CD4-positive, alpha-beta T cell treated with Interleukin-12 subunit alpha and Interleukin-12 subunit beta, for 1 hour (primary cell): ENCODE data around the gene ANGEL2.
"Not testable (repeated sequence)": the region's sequence is repeated elsewhere in the genome, so short reads cannot be mapped to it uniquely, and the experiment has no call there.

ENCODE experiments used
- DNase-seq: peaks from one replicate; pipeline ENCODE4 v3.0.0-alpha.2; 2020

Gene ANGEL2

DNA sequence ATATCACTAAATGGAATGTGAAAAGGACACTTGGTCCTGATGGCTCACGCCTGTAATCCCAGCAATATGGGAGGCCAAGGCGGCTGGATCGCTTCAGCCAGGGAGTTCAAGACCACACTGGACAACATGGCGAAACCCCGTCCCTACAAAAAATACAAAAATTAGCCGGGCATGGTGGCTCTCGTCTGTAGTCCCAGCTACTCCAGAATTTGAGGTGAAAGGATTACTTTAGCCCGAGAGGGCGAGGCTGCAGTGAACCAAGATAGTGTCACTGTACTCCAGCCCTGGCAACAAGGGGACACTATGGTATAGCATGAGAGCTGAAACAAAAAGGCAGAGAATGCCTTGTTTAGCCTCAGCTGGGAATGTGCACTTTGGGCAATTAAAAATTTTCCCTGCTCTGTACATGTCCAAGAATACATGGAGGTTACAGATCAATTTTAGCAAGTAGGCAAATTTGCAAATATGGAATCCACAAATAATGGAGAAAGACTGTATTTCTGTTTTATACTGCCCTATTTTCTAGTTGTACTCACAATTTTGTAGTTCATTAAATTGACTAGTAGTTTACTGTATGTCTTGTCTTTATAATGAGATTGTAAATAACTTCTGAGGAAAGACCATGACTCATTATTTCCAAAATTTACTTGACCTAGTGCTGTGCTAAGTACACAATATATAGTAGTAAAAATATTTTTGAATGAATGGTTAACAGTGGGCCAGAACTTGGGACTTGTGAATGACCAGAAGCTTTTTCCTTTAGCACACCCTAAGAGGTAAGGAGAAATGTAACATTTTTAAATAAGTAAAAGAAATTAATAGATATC, 2.0 kb upstream of the ANGEL2 start:
- no peak for DNase-seq

DNA sequence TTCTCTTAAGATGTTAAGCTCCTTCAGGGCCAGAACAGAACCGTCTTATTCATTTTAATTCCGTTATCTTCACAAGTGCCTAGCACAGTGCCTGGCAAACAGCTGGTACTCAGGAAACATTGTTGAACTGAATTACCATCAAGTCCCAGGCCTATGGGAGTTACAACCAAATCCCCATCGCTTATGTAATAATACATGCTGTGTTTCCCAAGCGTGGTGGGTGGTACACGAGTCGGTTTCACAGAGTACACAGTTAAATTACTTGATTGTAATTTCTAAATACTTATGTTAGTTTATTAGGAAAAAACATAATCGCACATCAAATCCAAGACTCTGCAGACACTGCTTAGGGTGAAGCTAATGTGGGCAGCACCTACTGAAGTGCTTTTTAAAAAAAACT, 1.0 kb downstream of the ANGEL2 start:
- no peak for DNase-seq

DNA sequence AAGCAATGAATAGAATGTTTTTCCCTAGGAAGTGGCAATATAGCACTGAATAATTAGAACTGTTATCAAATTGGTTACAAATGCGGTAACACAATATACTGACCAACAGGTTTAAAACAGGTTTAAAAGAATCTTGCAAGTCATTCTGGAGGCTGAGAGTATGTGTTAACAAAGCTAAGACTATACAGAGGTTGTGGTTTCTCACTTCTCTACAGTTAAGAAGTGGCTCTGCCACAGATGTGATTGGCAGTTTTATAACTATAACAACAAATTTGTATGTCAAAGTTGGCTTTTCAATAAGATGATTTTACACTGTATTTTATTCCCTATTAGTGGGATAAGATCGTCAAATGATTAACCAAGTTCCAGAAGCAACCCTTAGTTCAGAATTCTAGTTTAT, 7.1 kb downstream of the ANGEL2 start:
- no peak for DNase-seq

DNA sequence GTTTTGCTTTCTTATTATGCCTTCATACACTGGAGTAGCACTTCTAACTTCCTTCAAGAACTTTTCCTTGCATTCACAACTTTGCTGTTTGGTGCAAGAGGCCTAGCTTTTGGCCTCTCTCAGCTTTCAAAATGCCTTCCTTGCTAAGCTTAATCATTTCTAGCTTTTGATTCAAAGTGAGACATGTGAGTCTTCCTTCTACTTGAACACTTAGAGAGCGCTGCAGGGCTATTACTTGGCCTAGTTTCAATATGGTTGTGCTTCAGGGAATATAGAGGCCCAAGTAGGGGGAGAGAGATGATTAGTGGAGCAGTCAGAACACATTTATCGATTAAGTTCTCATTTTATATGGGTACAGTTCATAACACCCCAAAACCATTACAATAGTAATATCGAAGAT, 12.4 kb downstream of the ANGEL2 start:
- DNase-seq, result no peak

DNA sequence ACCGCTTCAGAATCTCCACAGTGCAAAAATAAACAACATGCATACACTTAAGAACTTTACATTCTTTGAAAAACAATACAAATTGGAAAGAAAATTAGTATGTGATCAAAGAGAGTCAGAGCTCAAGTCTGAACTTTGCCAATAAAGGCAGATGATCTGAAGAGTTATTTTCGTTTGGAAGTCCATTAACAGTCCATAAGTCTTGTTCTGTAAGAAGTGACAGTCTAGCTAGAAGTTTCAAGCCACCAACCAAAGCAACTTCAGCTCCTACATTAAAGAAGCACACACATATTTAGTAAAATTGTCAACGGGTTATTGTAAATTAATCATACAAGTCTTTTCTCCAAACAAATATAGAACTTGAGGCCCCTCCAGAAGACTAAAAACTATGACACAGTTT, 20.7 kb downstream of the ANGEL2 start:
- no peak for DNase-seq

DNA sequence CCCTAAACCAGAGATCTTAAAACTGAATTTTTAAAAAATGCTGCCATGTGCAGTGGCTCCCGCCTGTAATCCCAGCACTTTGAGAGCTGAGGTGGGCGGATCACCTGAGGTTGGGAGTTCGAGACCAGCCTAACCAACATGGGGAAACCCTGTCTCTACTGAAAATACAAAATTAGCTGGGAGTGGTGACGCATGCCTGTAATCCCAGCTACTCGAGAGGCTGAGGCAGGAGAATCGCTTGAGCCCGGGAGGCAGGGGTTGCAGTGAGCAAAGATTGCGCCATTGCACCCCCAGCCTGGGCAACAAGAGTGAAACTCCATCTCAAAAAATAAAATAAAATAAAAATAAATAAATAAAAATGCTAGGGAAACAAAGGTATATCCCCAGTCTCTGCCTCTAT, 21.7 kb downstream of the ANGEL2 start:
- not testable (repeated sequence) for DNase-seq

DNA sequence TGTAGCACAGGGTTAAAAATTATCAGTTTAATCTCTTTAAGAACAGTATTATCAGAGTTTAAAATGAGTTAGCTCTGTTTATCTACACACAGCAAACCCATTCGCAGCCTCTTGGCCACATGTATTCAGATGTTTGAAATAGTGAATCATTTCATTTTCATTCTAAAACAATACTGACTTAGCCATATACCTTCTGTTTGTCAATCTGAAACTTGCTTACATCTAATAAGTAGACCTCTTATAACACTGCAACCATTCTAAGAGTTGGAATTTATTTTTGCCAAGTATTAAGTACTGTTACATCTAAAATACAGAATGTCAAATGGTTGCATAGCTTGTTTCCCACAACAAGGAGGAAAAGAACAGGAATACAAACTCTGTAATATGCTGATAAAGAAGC, 25.4 kb downstream of the ANGEL2 start:
- DNase-seq, result no peak

DNA sequence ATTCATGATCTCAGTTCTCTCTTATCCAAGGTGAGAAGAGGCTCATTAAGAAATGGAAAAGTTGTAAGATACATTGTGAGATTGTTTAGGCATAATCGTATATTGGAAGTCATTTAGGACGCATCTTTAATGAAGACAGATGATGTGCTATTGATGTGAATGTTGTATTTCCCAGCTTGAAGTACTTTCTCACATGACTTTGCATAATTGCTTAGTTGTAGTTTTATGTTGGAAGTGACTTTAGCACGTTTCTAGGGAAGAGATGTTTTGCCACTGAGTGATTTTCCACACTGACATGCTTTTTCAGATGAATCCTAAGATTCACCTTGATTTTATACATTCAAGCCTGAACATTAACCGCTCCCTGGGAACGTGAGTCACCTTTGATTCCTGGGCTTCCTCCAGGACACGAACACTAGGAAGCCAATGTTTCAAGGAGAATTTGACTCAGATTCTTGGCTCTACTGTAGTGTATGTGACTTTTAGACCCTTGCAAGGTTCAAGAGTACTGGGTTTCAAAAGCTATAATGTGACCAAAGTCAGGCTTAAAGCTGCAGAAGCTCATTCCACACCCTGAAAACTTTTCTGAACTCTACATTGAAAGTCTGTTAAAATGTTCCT, 27.9 kb downstream of the ANGEL2 start:
- no peak for DNase-seq

DNA sequence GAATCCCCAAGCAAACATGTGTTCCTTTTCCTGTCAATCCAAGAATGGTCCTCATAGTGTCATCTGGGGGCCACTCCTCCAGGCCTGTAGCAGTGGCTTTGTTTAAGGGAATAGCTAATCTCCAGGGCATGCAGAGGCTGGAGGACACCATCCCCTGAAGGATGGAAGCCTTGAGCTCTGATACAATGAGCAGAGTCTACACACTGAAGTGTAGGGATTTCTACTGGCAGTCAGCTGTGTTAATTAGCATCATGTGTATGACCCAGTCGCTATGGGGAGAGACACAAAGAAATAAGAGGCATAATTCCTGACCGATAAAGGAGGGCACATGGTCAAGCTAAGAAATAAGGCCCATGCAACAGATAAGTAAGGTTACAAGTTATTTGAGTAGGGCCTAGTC, 29.1 kb downstream of the ANGEL2 start:
- no peak for DNase-seq

DNA sequence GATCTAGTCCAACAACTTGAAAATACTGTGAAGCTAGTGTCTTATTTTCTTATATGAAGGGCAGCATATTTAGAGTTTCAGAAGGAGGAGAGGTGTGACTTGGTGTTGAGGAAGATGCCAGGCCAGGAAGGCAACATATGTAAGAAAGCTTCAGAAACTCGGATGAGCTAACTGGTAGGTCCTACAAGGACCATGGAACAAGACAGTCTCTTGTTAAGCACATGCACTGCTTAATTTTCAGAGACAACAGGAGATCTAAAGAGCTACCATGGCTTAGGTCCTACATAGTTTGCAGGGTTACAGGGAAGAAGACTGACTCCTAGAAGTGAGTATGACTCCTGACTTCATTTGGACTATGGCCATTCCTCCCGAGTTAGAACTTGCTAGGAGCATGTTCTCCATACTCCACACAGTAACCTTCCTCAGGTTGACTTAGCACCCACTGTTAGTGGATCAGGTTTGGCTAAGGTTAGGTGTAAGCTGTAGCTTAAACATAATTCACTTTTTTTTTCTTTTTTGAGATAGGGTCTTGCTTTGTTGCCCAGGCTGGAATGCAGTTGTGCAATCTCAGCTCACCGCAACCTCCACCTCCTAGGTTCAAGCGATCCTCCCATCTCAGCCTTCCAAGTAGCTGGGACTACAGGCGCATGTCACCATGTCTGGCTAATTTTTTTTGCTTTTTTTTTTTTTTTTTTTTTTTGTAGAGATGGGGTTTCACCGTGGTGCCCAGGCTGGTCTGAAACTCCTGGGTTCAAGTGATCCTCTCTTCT, 31.0 kb downstream of the ANGEL2 start:
- no peak for DNase-seq

DNA sequence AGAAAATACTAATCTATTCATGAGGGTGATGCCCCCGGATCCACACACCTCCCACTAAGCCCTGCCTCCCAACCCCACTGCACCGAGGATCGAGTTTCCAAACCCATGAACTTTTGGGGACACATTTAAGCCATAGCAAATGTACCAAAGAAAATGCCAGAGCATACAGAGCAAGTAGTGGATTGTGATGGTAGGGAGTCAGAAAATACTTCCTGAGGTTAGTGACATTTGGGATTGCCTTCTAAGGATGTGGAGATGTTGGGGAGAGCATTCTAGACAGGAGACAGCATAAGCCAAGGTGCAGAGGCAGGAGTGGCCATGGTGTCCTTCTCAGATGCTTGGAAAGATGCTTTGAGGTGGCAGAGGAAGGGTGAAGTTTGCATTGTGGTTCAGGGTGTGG, 32.2 kb downstream of the ANGEL2 start:
- no peak for DNase-seq

DNA sequence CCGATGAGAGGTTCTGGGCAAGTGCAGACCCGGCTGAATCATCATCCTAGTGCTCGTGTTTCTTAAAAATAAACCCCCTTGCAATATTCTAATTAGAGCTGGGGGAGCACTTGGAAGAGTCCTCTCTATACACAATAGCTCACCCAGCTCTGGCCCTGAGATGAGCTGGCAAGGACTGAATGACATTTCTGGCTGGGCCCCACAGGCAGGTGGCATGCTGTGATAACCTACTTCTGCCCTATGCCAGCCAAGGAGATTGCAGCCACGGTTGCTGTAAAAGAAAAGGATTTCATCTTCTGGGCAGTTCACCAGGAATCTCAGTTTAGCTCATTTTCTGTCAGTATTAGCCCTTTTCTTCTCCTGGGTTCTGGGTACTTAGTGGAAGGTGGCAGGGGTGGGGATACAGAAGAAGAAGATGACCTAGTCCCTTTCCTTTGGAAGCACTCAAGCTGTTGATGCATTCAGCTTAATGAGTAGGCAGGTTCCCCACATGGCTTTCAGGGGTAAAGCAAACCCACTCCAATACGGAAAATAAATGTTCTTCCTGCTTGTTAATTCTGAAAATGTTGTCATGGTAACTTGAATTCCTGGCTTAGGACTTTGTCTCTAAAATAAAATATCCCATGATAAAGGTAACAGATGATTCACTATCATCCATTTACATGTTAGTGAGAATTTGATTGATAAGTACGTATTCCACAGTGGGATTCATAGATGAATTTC, 33.1 kb downstream of the ANGEL2 start:
- DNase-seq, result no peak

DNA sequence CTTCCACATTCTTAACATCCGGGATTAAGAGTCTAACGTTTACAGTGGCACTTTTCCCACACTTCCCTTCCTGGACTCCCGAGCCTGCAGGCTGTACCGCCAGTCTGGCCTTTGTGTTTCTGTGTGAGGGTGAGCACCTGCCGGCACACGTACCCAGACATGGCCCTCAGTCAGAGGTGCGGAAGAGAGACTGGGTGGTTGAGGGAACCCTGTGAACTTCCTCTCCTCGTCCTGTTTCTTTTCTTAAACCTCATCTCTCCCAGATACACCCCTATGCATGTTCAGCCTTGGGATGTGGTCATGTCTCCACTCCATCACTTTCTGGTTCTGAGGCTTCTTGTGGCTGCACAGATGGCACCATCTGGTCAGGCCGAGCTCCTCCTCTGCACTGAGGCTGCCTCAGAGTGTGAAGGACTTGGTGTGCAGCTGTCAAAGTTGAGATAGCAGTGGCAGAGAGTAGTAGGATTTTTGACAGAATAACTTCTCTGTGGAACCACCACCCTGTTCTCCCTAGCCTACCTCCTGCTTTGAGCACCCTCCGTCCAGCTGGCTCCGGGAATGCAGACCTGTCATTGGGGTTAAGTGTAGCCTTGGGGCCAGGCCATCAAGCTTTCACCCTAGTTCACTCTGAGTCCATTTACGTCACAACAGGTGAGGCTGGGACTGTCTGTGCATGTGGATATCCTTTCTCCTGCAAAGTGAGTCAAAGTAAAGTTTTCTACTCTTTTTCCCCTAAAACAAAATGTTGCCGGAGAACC, 33.9 kb downstream of the ANGEL2 start:
- DNase-seq, result no peak

DNA sequence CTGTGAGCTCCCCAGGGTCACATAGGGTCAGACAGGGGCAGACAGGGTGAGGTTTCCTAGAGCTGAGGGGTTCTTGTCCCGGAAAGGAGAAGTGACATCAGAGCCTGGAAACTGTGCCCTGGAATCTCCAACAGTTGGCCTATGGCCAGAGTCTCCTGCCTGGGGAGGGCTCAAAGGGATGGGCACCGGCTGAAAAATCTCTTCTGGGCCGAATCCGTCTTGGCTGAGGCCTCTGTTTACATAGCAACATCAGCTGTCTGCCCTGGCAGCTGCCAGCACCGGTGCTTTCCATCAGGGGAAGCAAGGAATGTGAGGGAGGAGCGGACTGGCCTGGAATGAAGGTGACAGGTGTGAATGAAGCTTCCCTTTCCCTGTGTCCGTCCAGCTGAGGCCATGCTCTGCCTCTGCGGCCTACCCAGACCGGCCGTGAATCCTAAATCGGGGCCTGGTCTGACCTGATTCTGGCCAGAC, 34.6 kb downstream of the ANGEL2 start:
- no peak for DNase-seq

DNA sequence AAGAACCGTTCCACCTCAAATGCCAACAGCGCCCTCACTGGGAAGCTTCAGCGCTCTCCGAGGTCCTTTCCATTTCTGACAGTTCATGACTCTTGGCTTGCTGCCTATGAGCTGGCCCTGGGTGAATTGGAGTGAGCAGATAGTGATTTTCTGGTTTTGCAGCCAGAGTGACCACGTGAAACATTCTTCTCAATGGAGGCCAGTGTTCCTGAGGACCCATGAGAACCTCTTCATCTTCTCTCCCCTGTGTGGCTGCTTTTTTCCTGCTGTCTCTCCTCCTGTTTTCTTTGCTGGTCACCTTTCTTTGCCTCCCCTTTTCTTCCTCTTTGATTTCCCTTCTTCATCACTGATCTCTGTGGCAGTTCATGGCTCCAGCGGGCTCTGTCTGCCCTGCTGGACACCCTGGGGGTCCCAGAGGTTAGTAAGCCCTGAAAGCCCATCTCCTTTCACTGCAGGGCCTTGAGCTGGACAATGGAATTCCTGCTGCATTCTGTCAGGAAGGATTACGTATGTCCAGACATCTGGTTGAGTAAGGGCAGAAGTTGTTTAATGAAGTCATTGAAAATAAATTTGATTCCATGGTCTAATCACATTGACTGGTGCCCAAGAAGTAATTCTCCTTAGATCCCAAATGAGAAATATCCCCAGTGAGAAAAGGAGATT, 35.4 kb downstream of the ANGEL2 start:
- DNase-seq, result no peak

DNA sequence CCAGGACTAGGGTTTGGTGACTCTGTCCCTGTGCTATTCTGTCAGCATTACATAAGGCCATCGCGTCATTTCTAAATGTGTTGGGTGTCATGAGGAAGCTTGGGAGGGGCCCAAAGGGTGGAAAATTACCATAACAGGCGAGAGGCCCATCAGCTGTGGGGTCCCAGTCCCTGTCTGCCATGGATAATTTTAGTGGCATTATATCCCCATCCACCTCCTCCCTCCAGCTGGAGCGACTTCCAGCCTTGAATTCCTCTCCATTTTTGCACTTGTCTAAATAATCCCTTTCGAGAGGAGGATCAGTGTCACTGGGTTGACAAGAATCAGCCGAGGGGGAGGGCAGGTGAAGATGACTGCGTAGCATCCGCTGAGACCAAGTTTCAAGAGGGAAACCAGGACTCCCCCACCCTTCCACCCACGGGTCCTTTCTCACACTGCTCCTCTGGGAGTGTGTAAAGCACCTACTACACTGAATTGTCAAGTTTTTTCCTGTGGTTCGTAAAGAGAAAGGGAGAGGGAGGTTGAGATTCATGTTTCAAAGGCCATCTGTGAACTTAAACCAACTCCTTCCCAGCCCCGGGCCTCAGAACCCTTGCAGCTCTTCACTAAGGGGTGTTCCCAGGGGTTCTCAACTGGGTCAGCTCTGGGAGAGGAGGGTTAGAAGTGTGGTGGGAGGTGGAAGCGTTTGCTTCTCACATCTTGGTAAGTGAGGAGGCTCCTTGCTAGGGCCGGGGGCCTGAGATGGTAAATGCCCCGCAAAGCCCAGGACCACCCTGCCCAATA, 36.1 kb downstream of the ANGEL2 start:
- peak; percentile 18 for DNase-seq

DNA sequence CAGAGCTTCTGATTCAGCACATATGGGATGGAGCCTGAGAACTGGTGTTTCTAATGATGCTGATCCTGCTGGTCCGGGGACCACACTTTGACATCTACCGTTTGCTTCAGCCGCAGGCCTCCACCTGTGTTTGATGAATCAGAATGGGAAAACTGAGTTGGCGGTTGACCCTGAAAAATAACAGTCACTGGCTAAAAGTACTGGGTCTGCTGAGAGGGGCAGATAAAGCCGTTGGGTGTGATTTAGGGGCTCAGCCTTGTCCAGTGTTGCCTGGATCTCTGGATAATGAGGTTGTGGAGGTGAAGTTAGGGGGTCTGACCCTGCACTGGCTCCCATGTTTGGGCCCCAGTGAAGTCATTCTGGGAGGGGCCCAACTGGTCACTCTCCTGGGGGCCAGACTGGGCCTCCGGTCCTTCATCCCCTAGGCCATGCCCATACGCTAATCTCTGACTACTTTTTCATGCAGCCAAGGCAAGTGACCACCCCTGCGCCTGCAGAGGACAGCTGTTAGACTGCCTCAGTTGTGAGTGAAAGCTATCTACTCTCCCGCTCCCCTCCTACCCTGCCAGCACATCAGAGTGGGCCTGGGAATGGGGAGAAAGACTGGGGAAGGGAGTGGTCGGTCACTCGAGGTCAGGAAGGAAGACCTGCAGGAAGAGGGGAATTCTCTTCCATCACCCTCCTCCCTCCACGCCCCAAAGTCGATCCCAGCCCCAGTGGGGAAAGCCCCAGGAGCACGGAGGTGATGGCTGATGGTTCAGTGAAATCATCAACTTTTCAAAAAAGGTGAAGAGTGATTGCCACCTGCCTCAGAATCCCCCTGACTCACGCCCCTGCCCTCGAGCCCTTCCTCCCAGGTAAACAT, 37.7 kb downstream of the ANGEL2 start:
- no peak for DNase-seq

DNA sequence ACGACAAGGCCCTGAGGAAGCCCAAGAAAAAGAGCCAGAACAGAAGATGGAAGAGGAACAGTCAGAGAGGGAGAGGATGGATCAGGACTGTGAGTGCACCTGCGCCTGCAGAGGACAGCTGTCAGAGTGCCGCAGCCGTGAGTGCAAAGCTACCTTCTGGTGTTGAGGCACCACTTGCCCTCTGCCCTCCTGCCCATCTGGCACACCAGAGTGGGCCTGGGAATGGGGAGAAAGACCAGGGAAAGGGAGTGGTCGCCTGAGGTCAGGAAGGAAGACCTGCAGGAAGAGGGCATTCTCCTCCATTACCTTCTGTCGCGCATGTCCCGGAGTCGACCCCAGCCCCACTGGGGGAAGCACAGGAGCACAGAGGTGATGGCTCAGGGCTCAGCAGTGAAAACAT, 39.1 kb downstream of the ANGEL2 start:
- DNase-seq, result no peak

DNA sequence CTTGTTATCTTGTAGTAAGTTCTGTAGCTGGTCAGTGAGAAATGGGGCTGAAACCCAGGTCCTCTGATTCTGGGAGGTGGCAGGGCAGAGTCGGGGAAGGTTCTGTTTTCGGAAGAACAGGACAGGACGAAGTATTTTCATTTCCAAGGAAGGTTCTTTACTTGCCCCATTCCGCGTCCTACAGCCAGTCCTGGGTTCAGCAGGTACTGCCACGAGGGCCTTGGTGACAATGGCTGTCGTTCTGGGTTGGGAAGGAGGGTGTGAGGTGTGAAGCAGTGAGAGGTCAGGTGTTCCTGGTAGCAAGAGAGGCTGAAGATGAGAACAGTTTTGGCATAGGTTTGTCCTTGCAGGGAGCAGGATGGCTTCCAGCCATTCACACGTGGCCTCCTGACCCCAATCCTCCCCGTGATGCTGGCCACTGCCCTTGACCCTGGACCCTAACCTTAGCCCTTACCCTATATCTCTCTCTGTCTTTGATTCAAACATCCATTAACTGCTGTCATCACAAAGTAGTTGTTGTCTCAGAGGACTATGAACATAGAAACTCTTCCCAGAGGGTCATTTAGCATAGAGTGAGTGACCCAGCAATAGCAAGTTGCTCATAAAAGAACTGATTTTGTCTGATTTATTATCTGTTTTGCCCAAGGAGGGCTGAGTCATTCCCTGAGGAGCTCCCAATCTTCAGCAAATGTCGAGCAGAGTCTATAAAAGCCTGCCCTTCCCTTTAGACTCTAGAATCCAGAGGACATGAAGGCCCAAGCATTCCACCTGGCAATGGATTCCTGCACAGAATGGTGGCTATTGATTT, 40.4 kb downstream of the ANGEL2 start:
- no peak for DNase-seq
